CD14-positive monocyte (primary cell): ENCODE data around the gene SEZ6L. TPM values are rescaled to one million over a fixed set of nuclear protein-coding genes. Genes with fewer than 3 reads are reported as not detected.

Experiments used
- DNase-seq, 3 donors: peaks; one replicate each; pipeline ENCODE4 v3.0.0-alpha.2; 2011 to 2022
- H2AFZ ChIP-seq: 2 replicates; pipeline ENCODE4 v1.6.0; 2012; ENCODE audit warnings: mild to moderate bottlenecking, low read depth, low read length, inconsistent platforms; ENCODE audit not compliant: insufficient read depth, poor library complexity, severe bottlenecking
- H3K27ac ChIP-seq, 2 donors: 1 replicate in 1 of 2; 2 replicates in 1 of 2; pipeline ENCODE4 v1.5.1; 2012 to 2013; ENCODE audit warnings: low read length in 2 of 2, control low read depth in 1 of 2, inconsistent platforms in 1 of 2, low read depth in 1 of 2, mild to moderate bottlenecking in 1 of 2
- H3K27me3 ChIP-seq, 2 donors: one replicate each; pipeline versions ENCODE4 v1.6.0 to v1.6.1; 2011 to 2013; ENCODE audit warnings: low read length in 2 of 2; ENCODE audit not compliant: control insufficient read depth in 2 of 2, insufficient read depth in 2 of 2
- H3K36me3 ChIP-seq, 2 donors: replicated peaks in 1 of 2; 1 replicate in 1 of 2; 2 replicates in 1 of 2; pipeline versions ENCODE4 v1.5.1 to v1.6.1; 2012 to 2013; ENCODE audit warnings: low read length in 2 of 2, control low read depth in 1 of 2, inconsistent platforms in 1 of 2, mild to moderate bottlenecking in 1 of 2; ENCODE audit not compliant: insufficient read depth in 2 of 2, control insufficient read depth in 1 of 2
- H3K4me1 ChIP-seq, 2 donors: 1 replicate in 1 of 2; 2 replicates in 1 of 2; pipeline versions ENCODE4 v1.5.1 to v1.6.1; 2012 to 2013; ENCODE audit warnings: low read length in 2 of 2, control low read depth in 1 of 2, inconsistent platforms in 1 of 2, mild to moderate bottlenecking in 1 of 2, moderate library complexity in 1 of 2; ENCODE audit not compliant: insufficient read depth in 2 of 2, control insufficient read depth in 1 of 2
- H3K4me2 ChIP-seq: replicated peaks from 2 replicates; pipeline ENCODE3; 2012; ENCODE audit warnings: low read length, moderate library complexity, mild to moderate bottlenecking; ENCODE audit not compliant: poor library complexity, severe bottlenecking; ENCODE audit errors: extremely low read depth
- H3K4me3 ChIP-seq, 3 experiments: fragments of 200-600 bp in 1 of 3; sonication (generic) in 1 of 3; replicated peaks in 1 of 3; 1 replicate in 2 of 3; 2 replicates in 1 of 3; pipeline ENCODE4 v1.5.1; 2011 to 2013; ENCODE audit warnings: low read length in 3 of 3, mild to moderate bottlenecking in 3 of 3, control low read depth in 2 of 3, low read depth in 2 of 3, inconsistent platforms in 1 of 3, moderate library complexity in 1 of 3
- H3K79me2 ChIP-seq: 2 replicates; pipeline ENCODE4 v1.6.0; 2012; ENCODE audit warnings: mild to moderate bottlenecking, control low read depth, inconsistent platforms, low read length, moderate library complexity; ENCODE audit not compliant: insufficient read depth
- H3K9ac ChIP-seq: 2 replicates; pipeline ENCODE4 v1.6.0; 2017; ENCODE audit warnings: low read length, mild to moderate bottlenecking; ENCODE audit not compliant: insufficient read depth, poor library complexity, severe bottlenecking
- H3K9me3 ChIP-seq, 2 donors: replicated peaks in 1 of 2; 1 replicate in 1 of 2; 2 replicates in 1 of 2; pipeline versions ENCODE4 v1.5.1 to v1.6.1; 2012 to 2013; ENCODE audit warnings: low read length in 2 of 2, control low read depth in 1 of 2; ENCODE audit not compliant: control insufficient read depth in 1 of 2, insufficient read depth in 1 of 2
- H4K20me1 ChIP-seq: 2 replicates; pipeline ENCODE4 v1.6.0; 2012; ENCODE audit warnings: mild to moderate bottlenecking, low read length, control low read depth, moderate library complexity; ENCODE audit not compliant: insufficient read depth
- H3K27ac Mint-ChIP-seq, 7 donors: one replicate each; pipeline ENCODE4 v1.8.0; 2020; ENCODE audit warnings: mild to moderate bottlenecking in 7 of 7, mixed read lengths in 7 of 7, moderate library complexity in 6 of 7, inconsistent platforms in 2 of 7
- H3K27me3 Mint-ChIP-seq, 3 donors: one replicate each; pipeline ENCODE4 v1.8.0; 2021 to 2022; ENCODE audit warnings: low read depth in 3 of 3, mild to moderate bottlenecking in 3 of 3, mixed read lengths in 3 of 3, moderate library complexity in 3 of 3, inconsistent platforms in 1 of 3
- H3K36me3 Mint-ChIP-seq, 2 donors: one replicate each; pipeline ENCODE4 v1.8.0; 2020; ENCODE audit warnings: mixed read lengths in 2 of 2, inconsistent platforms in 1 of 2, mild to moderate bottlenecking in 1 of 2
- H3K4me1 Mint-ChIP-seq: one replicate; pipeline ENCODE4 v1.8.0; 2020; ENCODE audit warnings: mild to moderate bottlenecking, mixed read lengths
- H3K4me3 Mint-ChIP-seq, 2 donors: one replicate each; pipeline ENCODE4 v1.8.0; 2020; ENCODE audit warnings: mild to moderate bottlenecking in 2 of 2, mixed read lengths in 2 of 2, moderate library complexity in 1 of 2
- H3K9me3 Mint-ChIP-seq, 7 donors: one replicate each; pipeline ENCODE4 v1.8.0; 2020 to 2022; ENCODE audit warnings: mixed read lengths in 7 of 7, mild to moderate bottlenecking in 6 of 7, moderate library complexity in 6 of 7, inconsistent platforms in 2 of 7
- CTCF ChIP-seq: fragments of 200-600 bp; IDR thresholded peaks from one replicate; pipeline ENCODE4 v1.8.0; 2022; ENCODE audit warnings: antibody characterized with exemption, mild to moderate bottlenecking
- WGBS: methylation state at CpG from one replicate; pipeline ENCODE4 v1.1.5; 2013; ENCODE audit warnings: missing lambda C conversion rate; ENCODE audit not compliant: insufficient coverage; 5-methylcytosine and 5-hydroxymethylcytosine counted together
- intact Hi-C, 2 donors: fragments of 100-400 bp; cut with micrococcal nuclease; formaldehyde crosslinking; loops; one replicate each; pipeline versions ENCODE4 v1.15.0 to v1.15.1; 2023
- polyA plus RNA-seq, 3 donors: library from polyadenylated mRNA; depleted of rRNA in 1 of 3; unstranded in 2 of 3; stranded (reverse) in 1 of 3; fragments of 300-500 nt in 2 of 3; fragments of >200 nt in 1 of 3; fragmentation: Illumina TruSeq in 2 of 3; gene quantifications; 1 replicate in 2 of 3; 2 replicates in 1 of 3; pipeline ENCODE4 v1.2.3, GENCODE V29; 2012 to 2021

Gene SEZ6L
- polyA plus RNA-seq, 3 donors = 0.43 to 2.8 (median 0.71) TPM

GRCh38 chr22:26304730-26305129, 135.5 kb downstream of the SEZ6L start:
- H3K36me3 ChIP-seq = no peaks in the 10 kb centered on the region
- H3K4me3 Mint-ChIP-seq = no peak overlapping the region

GRCh38 chr22:26308467-26308866, 139.2 kb downstream of the SEZ6L start:
- Histone ChIP-seq H2AFZ (no peak overlapping the region), H3K9ac (no peak overlapping the region), H3K4me1 (no peaks in the 10 kb centered on the region), H3K27me3 (peaks cover 0 to 2% of the 10 kb centered on the region in 2 donors), H3K27ac (no peak overlapping the region), H3K4me3 (no peak overlapping the region), H3K4me2 (no peak overlapping the region), H3K36me3 (no peaks in the 10 kb centered on the region), H4K20me1 (no peaks in the 10 kb centered on the region), H3K79me2 (no peaks in the 10 kb centered on the region), H3K9me3 (no peaks in the 10 kb centered on the region)
- intact Hi-C loops = no loop called here
- no CpG with 5 or more reads among the region's 3 CpGs for WGBS
- Mint-ChIP-seq H3K4me3 (no peak overlapping the region), H3K36me3 (no peaks in the 10 kb centered on the region), H3K4me1 (peaks cover 4% of the 10 kb centered on the region), H3K27ac (no peak overlapping the region), H3K27me3 (peaks cover 3 to 10% (median 7%) of the 10 kb centered on the region in 3 donors), H3K9me3 (peaks cover 0 to 2% (median 0%) of the 10 kb centered on the region in 7 donors)
- no peak for TF ChIP-seq CTCF
- no peak for DNase-seq

More at GRCh38 chr22:26304730-26305129, 135.5 kb downstream of the SEZ6L start:
- no peak overlapping the region for H3K27ac ChIP-seq
- Mint-ChIP-seq H3K9me3 (peaks cover 0 to 2% (median 0%) of the 10 kb centered on the region in 7 donors), H3K4me1 (peaks cover 4% of the 10 kb centered on the region), H3K27me3 (peaks cover 3 to 12% (median 7%) of the 10 kb centered on the region in 3 donors), H3K36me3 (no peaks in the 10 kb centered on the region), H3K27ac (no peak overlapping the region)
- intact Hi-C loops = no loop called here
- no peaks in the 10 kb centered on the region for H4K20me1 ChIP-seq
- no peak overlapping the region for H2AFZ ChIP-seq
- no peak overlapping the region for H3K9ac ChIP-seq
- no peak overlapping the region for H3K4me3 ChIP-seq
- no peak overlapping the region for H3K4me2 ChIP-seq
- peaks cover 0 to 2% of the 10 kb centered on the region in 2 donors for H3K27me3 ChIP-seq
- no peaks in the 10 kb centered on the region for H3K4me1 ChIP-seq
- no peaks in the 10 kb centered on the region for H3K79me2 ChIP-seq
- no peaks in the 10 kb centered on the region for H3K9me3 ChIP-seq
- no peak for TF ChIP-seq CTCF
- DNase-seq = no peak
- no CpG with 5 or more reads among the region's 3 CpGs for WGBS
